ENCODE data around the gene BAIAP2. TPM values are rescaled to one million over a fixed set of nuclear protein-coding genes. Genes with fewer than 3 reads are reported as not detected.

The BAIAP2 gene
- total RNA-seq, 8 experiments from 2014 or later = 10.2 to 42.0 (median 28.6) TPM

GRCh38 chr17:81111066-81111465, 76.1 kb downstream of the BAIAP2 start:
- peak in 1 of 8 experiments; percentile 9 for ATAC-seq (replicated peaks in 6 of 8)
- in situ Hi-C loops (cut with MboI; ENCODE audit: low pct_unique_long_range_greater_than_20kb in 2 of 9, low sequenced_read_pairs in 9 of 9, unreplicated experiment in 9 of 9) = loop anchor here in 1 of 9 experiments (25.0 kb wide), 1 partner anchor 99 kb away; no protein-coding TSS in a partner anchor
- no peak overlapping the region for H3K4me3 ChIP-seq

GRCh38 chr17:81112450-81112849, 77.5 kb downstream of the BAIAP2 start:
- H3K4me3 ChIP-seq = no peak overlapping the region
- in situ Hi-C loops (cut with MboI; ENCODE audit: low pct_unique_long_range_greater_than_20kb in 2 of 9, low sequenced_read_pairs in 9 of 9, unreplicated experiment in 9 of 9) = loop anchor here in 1 of 9 experiments (25.0 kb wide), 1 partner anchor 100 kb away; no protein-coding TSS in a partner anchor
- H3K27ac ChIP-seq = no peak overlapping the region
- H3K4me1 ChIP-seq (replicated peaks in 1 of 2) = peaks cover 0 to 3% of the 10 kb centered on the region in 2 donors
- WGBS, 10 experiments = 80 to 93% methylated on average over 1 to 6 of the region's 23 CpGs; no CpG with 5 or more reads in 8 of the 10 experiments
- no peak for ATAC-seq (replicated peaks in 6 of 8)

More at GRCh38 chr17:81111066-81111465, 76.1 kb downstream of the BAIAP2 start:
- Histone ChIP-seq H3K4me1 (replicated peaks in 1 of 2) (peaks cover 0 to 3% of the 10 kb centered on the region in 2 donors), H3K27ac (no peak overlapping the region)
- WGBS, 10 experiments = 63 to 82% (median 76%) methylated on average over 2 to 5 of the region's 10 CpGs; no CpG with 5 or more reads in 6 of the 10 experiments

GRCh38 chr17:81113158-81113724, 78.3 kb downstream of the BAIAP2 start:
- H3K4me3 ChIP-seq = no peak overlapping the region
- in situ Hi-C loops (cut with MboI; ENCODE audit: low pct_unique_long_range_greater_than_20kb in 2 of 9, low sequenced_read_pairs in 9 of 9, unreplicated experiment in 9 of 9) = loop anchor here in 1 of 9 experiments (25.0 kb wide), 1 partner anchor 101 kb away; no protein-coding TSS in a partner anchor
- peak in 2 of 8 experiments; percentile 1 to 3 for ATAC-seq (replicated peaks in 6 of 8)
- H3K27ac ChIP-seq = no peak overlapping the region
- H3K4me1 ChIP-seq (replicated peaks in 1 of 2) = peaks cover 0 to 3% of the 10 kb centered on the region in 2 donors
- no CpG with 5 or more reads among the region's 21 CpGs for WGBS, 10 experiments

DNA sequence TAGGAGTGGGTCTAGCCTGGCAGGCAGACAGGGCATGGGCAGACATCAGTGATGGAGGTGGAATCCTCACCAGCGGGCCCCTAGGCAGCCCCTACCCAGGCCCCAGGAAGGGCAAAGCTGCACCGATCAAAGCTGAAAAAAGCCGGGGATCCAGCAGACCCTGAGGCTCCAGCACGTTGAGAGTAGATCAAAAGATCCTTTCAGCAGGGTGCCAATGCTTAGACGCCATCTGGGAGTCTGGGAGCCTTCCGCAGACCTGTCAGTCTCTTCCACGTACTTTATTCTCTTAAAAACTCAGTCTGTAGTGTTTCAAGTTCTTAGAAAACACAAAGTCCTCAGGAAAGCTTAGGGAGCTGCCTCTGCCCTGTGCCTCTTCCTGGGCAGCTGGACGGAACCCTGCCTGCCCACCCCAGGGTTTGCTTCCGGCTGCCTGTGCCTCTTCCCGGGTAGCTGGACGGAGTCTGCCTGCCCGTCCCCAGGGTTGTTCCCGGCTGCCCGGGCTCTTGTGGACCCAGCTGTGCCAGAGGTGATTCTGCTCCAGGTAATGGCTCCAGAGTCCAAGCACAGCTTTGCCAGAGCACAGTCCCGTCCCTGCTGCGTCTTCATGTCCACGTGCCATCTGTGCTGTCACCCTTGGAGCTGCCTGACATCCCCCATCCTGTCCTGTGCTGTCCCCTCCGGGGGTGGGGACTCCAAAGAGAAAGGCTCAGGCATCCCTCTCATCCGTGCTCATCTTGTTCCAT, 79.6 kb downstream of the BAIAP2 start:
- Histone ChIP-seq H3K4me1 (replicated peaks in 1 of 2) (peaks cover 5 to 8% of the 10 kb centered on the region in 2 donors), H3K27ac (no peak overlapping the region)
- ATAC-seq (replicated peaks in 6 of 8) = no peak

DNA sequence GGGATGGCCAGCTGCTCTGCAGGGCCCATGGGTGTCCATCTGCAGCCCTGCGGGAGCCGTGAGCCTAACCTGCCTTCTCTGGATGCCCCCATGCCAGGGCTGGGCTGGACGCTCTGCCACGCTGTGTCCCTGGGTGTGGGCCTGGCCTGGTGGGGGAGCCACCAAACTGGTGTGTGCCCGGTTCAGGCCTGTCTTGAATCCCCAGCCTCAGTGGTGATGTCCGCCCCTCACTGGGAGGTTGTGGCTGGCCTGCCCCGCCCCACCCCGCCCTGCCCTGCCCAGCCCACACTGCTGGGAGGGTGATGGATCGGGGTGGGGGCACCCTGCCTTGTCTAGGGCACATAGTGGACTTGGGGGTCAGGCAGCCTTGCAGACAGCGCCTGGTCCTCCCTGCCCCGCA, 80.3 kb downstream of the BAIAP2 start:
- H3K27ac ChIP-seq = no peak overlapping the region
- peaks cover 5 to 8% of the 10 kb centered on the region in 2 donors for H3K4me1 ChIP-seq (replicated peaks in 1 of 2)
- no peak overlapping the region for H3K4me3 ChIP-seq
- in situ Hi-C loops (cut with MboI; ENCODE audit: low pct_unique_long_range_greater_than_20kb in 2 of 9, low sequenced_read_pairs in 9 of 9, unreplicated experiment in 9 of 9) = loop anchor here in 1 of 9 experiments (25.0 kb wide), 1 partner anchor 103 kb away; no protein-coding TSS in a partner anchor
- ATAC-seq (replicated peaks in 6 of 8) = no peak
- WGBS, 10 experiments = no CpG with 5 or more reads among the region's 11 CpGs

More for the DNA sequence above, 79.6 kb downstream of the BAIAP2 start:
- WGBS, 10 experiments = 50 to 100% (median 79%) methylated on average over 2 to 8 of the region's 19 CpGs; no CpG with 5 or more reads in 3 of the 10 experiments
- no peak overlapping the region for H3K4me3 ChIP-seq
- in situ Hi-C loops (cut with MboI; ENCODE audit: low pct_unique_long_range_greater_than_20kb in 2 of 9, low sequenced_read_pairs in 9 of 9, unreplicated experiment in 9 of 9) = loop anchor here in 1 of 9 experiments (25.0 kb wide), 1 partner anchor 102 kb away; no protein-coding TSS in a partner anchor

- 40 to 100% (median 82%) methylated on average over 1 to 8 of the region's 22 CpGs; no CpG with 5 or more reads in 6 of the 10 experiments for WGBS, 10 experiments
- in situ Hi-C loops (cut with MboI; ENCODE audit: low pct_unique_long_range_greater_than_20kb in 2 of 9, low sequenced_read_pairs in 9 of 9, unreplicated experiment in 9 of 9) = loop anchor here in 1 of 9 experiments (25.0 kb wide), 1 partner anchor 104 kb away; no protein-coding TSS in a partner anchor
- no peak for ATAC-seq (replicated peaks in 6 of 8)
- Histone ChIP-seq H3K4me1 (replicated peaks in 1 of 2) (peaks cover 5 to 8% of the 10 kb centered on the region in 2 donors), H3K4me3 (no peak overlapping the region), H3K27ac (no peak overlapping the region)
These were observed 81.0 kb downstream of the BAIAP2 start for GRCh38 chr17:81115749-81116464.

- Histone ChIP-seq H3K27ac (no peak overlapping the region), H3K4me1 (replicated peaks in 1 of 2) (peaks cover 5 to 8% of the 10 kb centered on the region in 2 donors), H3K4me3 (no peak overlapping the region)
- no peak for ATAC-seq (replicated peaks in 6 of 8)
- in situ Hi-C loops (cut with MboI; ENCODE audit: low pct_unique_long_range_greater_than_20kb in 2 of 9, low sequenced_read_pairs in 9 of 9, unreplicated experiment in 9 of 9) = loop anchor here in 1 of 9 experiments (25.0 kb wide), 1 partner anchor 104 kb away; no protein-coding TSS in a partner anchor
- WGBS, 10 experiments = 90 to 100% (median 100%) methylated on average over 1 to 7 of the region's 8 CpGs; no CpG with 5 or more reads in 4 of the 10 experiments
These were observed 81.8 kb downstream of the BAIAP2 start for GRCh38 chr17:81116704-81117103.

GRCh38 chr17:81117672-81118198, 82.8 kb downstream of the BAIAP2 start:
- WGBS, 10 experiments = no CpG with 5 or more reads among the region's 20 CpGs

GRCh38 chr17:81118308-81119221, 83.6 kb downstream of the BAIAP2 start:
- WGBS, 10 experiments = 13 to 93% (median 53%) methylated on average over 2 to 7 of the region's 24 CpGs; no CpG with 5 or more reads in 6 of the 10 experiments
- Histone ChIP-seq H3K4me1 (replicated peaks in 1 of 2) (peaks cover 5 to 8% of the 10 kb centered on the region in 2 donors), H3K4me3 (peak overlapping the region in 4 of 5 donors; percentile 3 to 41 (median 25)), H3K27ac (no peak overlapping the region)
- peak in 2 of 8 experiments; percentile 0 to 1 for ATAC-seq (replicated peaks in 6 of 8)
- in situ Hi-C loops (cut with MboI; ENCODE audit: low pct_unique_long_range_greater_than_20kb in 2 of 9, low sequenced_read_pairs in 9 of 9, unreplicated experiment in 9 of 9) = loop anchor here in 1 of 9 experiments (25.0 kb wide), 1 partner anchor 106 kb away; no protein-coding TSS in a partner anchor

More at GRCh38 chr17:81117672-81118198, 82.8 kb downstream of the BAIAP2 start:
- H3K27ac ChIP-seq = no peak overlapping the region
- H3K4me3 ChIP-seq = no peak overlapping the region
- in situ Hi-C loops (cut with MboI; ENCODE audit: low pct_unique_long_range_greater_than_20kb in 2 of 9, low sequenced_read_pairs in 9 of 9, unreplicated experiment in 9 of 9) = loop anchor here in 1 of 9 experiments (25.0 kb wide), 1 partner anchor 105 kb away; no protein-coding TSS in a partner anchor
- H3K4me1 ChIP-seq (replicated peaks in 1 of 2) = peaks cover 5 to 11% of the 10 kb centered on the region in 2 donors
- ATAC-seq (replicated peaks in 6 of 8) = no peak

DNA sequence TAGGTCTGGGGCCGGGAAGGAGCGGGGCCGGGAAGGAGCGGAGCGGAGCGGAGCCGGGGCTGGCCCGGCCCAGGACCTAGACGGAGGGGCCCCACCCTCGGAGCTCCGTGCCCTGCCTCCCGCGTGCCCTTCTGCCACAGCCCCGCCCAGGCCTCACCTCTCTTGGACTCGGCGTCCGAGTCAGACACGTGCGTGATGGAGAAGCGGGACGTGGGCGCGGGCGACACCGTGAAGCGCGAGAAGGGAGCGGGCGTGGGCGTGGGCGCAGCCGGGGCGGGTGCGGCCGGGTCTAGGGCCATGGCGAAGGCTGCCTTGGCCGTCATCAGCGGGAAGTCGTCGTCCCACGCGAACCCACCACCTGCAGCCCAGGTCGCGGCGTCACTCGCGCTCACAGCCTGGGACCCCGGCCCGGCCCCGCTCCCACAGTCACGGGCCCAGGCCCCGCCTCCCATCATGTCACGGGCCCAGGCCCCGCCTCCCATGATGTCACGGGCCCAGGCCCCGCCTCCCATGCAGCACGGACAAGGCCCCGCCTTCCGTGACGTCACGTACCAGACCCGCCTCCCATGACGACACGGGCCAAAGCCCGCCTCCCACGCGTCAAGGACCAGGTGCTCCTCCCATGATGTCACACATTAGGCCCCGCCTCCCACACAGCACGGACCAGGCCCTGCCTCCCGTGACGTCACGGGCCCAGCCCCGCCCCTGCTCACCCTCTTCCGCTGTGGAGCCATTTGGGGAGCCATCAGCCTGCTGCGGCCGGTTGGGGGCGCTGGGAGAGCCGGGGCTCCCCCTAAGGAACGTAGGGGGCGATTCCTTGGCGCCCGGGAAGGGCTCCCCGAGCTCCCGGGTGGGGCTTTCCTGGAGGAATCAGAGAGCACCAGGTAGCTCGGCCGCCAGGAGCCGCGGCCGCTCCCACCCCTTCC, 84.5 kb downstream of the BAIAP2 start:
- peaks cover 5 to 8% of the 10 kb centered on the region in 2 donors for H3K4me1 ChIP-seq (replicated peaks in 1 of 2)
- in situ Hi-C loops (cut with MboI; ENCODE audit: low pct_unique_long_range_greater_than_20kb in 2 of 9, low sequenced_read_pairs in 9 of 9, unreplicated experiment in 9 of 9) = loop anchor here in 1 of 9 experiments (25.0 kb wide), 1 partner anchor 107 kb away; no protein-coding TSS in a partner anchor

More for the DNA sequence above, 84.5 kb downstream of the BAIAP2 start:
- peak; percentile 62 to 88 (median 74) for ATAC-seq (replicated peaks in 6 of 8)
- no peak overlapping the region for H3K27ac ChIP-seq
- no CpG with 5 or more reads among the region's 89 CpGs for WGBS, 10 experiments
- H3K4me3 ChIP-seq = peak overlapping the region; percentile 17 to 41 (median 25)

All from motor neuron (in vitro differentiated cells).